Stimulated activated CD4-positive, alpha-beta T cell treated with anti-CD3 and anti-CD28 coated beads, Interleukin-4, amount 100 ng/mL, for 4 hours (primary cell): ENCODE measurements around the gene ATP5F1D.
"Not testable (repeated sequence)": the region's sequence is repeated elsewhere in the genome, so short reads cannot be mapped to it uniquely, and the experiment has no call there.

ENCODE experiments used
- DNase-seq, 2 experiments: peaks; one replicate each; pipeline ENCODE4 v3.0.0-alpha.2; 2020

The ATP5F1D gene

GRCh38 chr19:1233115-1233667, 8.4 kb upstream of the ATP5F1D start:
- DNase-seq: no peak

GRCh38 chr19:1234051-1234954, 7.2 kb upstream of the ATP5F1D start:
- DNase-seq: no peak

GRCh38 chr19:1234955-1235380, 6.6 kb upstream of the ATP5F1D start:
- DNase-seq: no peak

- no peak for DNase-seq
Measured at GRCh38 chr19:1235625-1236538, 5.7 kb upstream of the ATP5F1D start.

GRCh38 chr19:1236576-1236975, 5.0 kb upstream of the ATP5F1D start:
- DNase-seq: no peak

GRCh38 chr19:1237027-1237659, 4.4 kb upstream of the ATP5F1D start:
- DNase-seq: no peak

- peak in 1 of 2 experiments; percentile 47 for DNase-seq
Measured at GRCh38 chr19:1237754-1238368, 3.7 kb upstream of the ATP5F1D start, which contains the start of gene CBARP. Gene CBARP (minus strand): TSS chr19:1238005. CDS start chr19:1236100, 1,905 bp downstream.

- no peak for DNase-seq
Measured at GRCh38 chr19:1238369-1239303, 2.9 kb upstream of the ATP5F1D start.

- no peak for DNase-seq
Measured at GRCh38 chr19:1239420-1239795, 2.1 kb upstream of the ATP5F1D start.

- DNase-seq: peak; percentile 91 to 96
Measured at GRCh38 chr19:1239796-1240737, 1.5 kb upstream of the ATP5F1D start.

- DNase-seq: no peak
Measured at GRCh38 chr19:1240925-1241324, 626 bp upstream of the ATP5F1D start.

- DNase-seq: peak; percentile 80 to 82
Measured at GRCh38 chr19:1243768-1244692, 2.5 kb downstream of the ATP5F1D start.

GRCh38 chr19:1244693-1245451, 3.3 kb downstream of the ATP5F1D start:
- DNase-seq: no peak

GRCh38 chr19:1245494-1246264, 4.1 kb downstream of the ATP5F1D start:
- DNase-seq: no peak

GRCh38 chr19:1246265-1247087, 4.9 kb downstream of the ATP5F1D start:
- not testable (repeated sequence) for DNase-seq

- DNase-seq: no peak
Measured at GRCh38 chr19:1247748-1248138, 6.2 kb downstream of the ATP5F1D start.
